UCSD-AML1 (cell line): ENCODE measurements around the gene CACNG6.

ENCODE experiments used
- DNase-seq: peaks from one replicate; lab custom pipeline; 2025; ENCODE audit not compliant: unreplicated experiment; lab: John Stamatoyannopoulos, UW

CACNG6 gene

DNA sequence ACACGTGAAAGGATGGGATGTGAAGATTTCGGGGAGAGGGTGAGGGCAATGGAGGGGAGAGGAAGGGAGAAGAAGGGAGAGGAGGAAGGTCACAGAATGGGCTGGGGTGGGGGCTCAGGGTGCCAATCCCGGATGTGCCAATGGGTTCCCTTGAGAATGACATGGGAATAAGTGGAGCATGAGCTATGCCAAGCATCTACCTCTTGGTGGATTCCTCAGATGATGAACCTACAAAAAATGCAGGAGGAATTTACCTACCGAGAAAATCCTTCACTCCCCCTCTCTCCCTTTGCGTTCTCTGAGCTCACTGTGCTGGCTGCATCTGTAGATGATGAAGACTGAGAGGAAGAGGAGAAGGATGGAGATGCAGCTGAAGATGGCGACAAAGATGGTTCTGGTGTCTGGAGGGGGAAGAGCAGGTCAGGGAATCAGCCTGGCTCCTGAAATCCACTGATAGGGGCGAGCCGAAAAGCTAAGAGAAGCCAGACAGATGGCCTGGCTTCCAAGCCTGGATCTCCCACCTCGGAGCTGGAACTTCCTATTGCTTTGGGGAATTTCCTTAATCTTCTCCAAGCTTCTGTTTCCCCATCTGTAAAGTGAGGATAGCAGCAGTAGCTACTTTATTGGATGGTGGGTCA lies 50.7 kb downstream of the CACNG6 start:
- no peak for DNase-seq

DNA sequence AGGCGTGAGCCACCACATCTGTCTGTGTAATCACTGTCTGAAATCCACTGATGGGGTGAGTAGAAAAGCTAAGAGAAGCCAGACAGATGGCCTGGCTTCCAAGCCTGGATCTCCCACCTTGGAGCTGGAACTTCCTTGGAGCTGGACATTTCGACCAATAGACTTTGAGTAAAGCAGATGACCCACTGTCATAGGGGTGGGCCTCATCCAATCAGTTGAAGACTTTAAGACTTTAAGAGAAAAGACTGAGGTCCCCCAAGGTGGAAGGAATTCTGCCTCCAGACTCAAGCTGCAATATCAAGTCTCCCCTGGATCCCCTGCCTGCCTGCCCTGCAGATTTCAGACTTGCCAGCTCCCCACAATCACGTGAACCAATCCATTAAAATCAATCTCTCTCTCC lies 51.6 kb downstream of the CACNG6 start:
- no peak for DNase-seq

- no peak for DNase-seq
Measured at GRCh38 chr19:54045771-54046170, 54.3 kb downstream of the CACNG6 start.

DNA sequence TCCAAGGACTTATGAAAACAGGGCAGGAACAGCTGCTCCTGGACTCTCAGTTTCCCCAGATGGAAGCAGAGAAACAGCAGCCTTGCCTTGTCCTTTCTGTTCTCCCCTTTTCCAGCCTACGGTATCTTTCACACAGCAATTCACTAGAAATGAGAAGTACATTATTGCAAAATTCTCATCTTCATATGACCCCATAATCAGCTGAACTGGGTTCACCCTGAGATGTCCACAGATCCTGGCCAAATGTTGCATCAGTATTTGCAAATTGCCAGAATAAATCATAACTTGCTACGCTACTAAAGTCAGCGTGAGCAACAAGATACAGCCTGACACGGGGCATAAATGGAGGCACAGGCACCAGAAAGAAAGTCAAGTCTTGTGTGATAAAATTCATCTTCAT lies 56.2 kb downstream of the CACNG6 start:
- no peak for DNase-seq
